T-helper 2 cell treated with Interferon-gamma antibody and Interleukin-4, amounts not matched to agents 100 ng/mL and 5 ng/mL, for 36 hours (primary cell): ENCODE results near the gene TRIM59. TPM values are rescaled to one million over a fixed set of nuclear protein-coding genes. Genes with fewer than 3 reads are reported as not detected.

Experiments
- intact Hi-C: fragments of 100-400 bp; cut with micrococcal nuclease; formaldehyde crosslinking; loops from one replicate; pipeline ENCODE4 v1.15.1; 2023
- total RNA-seq: library from RNA; stranded (reverse); gene quantifications from 2 replicates; pipeline ENCODE4 v1.2.3, GENCODE V29; 2022

The TRIM59 gene, protein sequence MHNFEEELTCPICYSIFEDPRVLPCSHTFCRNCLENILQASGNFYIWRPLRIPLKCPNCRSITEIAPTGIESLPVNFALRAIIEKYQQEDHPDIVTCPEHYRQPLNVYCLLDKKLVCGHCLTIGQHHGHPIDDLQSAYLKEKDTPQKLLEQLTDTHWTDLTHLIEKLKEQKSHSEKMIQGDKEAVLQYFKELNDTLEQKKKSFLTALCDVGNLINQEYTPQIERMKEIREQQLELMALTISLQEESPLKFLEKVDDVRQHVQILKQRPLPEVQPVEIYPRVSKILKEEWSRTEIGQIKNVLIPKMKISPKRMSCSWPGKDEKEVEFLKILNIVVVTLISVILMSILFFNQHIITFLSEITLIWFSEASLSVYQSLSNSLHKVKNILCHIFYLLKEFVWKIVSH
- total RNA-seq, result 50.6 and 51.7 TPM in 2 replicates

DNA sequence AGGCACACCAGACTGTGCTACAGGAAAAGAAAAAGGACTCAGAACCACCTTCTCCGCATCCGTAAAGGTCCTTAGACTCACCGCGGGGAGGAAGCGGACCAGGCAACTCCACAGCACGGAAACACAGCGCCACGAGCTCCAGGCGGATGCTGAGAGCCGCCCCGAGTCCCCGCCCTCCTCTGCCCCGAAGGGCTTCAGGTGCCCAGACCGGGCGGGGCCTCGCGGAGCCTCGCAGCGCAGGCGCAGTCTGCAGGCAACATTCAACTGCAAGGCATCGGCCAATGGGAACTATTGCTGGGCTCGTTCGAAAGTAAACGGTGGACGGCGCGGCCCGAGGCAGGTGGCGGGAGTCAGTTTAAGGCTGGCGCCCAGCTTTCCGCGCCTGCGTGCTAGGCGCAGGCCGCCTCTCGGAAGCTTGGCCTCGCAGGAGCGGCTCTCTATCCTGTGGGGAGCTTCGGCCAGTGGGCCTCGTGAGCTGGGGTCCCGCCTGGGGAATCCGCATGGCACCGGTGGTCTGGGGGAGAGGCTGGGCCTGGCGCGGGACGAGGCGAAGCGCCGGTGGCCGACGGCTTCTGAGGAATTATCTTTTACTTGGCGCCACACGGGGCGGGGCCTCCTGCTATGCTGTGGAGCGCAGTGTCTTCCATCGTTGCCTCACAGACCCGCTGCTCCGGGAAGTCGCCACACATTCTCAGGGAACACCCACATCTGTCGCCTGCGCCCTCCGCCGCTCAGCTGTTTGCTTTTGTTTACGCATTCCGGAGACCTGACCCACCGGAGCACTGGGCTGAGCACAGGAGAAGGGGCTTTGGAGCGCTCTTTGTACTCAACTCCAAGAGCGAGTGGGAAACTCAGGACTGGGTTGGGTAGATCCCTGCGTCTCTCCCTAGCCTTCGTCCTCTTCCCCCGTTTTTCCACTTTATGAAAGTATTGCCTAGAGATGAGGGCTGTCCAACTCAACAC, at the start of gene TRIM59:
Gene TRIM59, minus strand, starts transcription at position 151 of the 963 bp plus-strand sequence. CDS start 10,603 bp downstream, outside the sequence.
- intact Hi-C loops, result loop anchor here (1.0 to 2.0 kb wide), 5 partner anchors 37 to 423 kb away; partner anchors contain the start of genes IFT80, KPNA4 and SMC4

DNA sequence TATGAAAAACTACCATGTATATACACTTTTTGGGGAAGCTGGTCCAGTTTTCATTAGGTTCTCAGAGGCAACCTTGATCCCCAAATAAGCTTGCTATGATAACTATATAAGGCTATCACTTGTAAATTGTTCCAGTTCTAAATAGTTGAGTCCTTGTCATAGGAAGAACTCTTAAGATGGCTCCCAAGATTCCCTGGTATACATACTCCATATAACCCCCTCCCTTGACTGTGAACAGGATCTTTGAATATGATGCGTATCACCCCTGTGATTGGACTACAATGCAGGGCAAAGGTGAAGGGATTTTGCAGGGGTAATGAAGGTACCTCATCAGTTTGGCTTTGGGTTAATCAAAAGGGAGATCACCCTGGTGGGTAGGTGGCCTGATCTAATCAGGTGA, 48.6 kb upstream of the TRIM59 start:
- intact Hi-C loops, result no loop called here

DNA sequence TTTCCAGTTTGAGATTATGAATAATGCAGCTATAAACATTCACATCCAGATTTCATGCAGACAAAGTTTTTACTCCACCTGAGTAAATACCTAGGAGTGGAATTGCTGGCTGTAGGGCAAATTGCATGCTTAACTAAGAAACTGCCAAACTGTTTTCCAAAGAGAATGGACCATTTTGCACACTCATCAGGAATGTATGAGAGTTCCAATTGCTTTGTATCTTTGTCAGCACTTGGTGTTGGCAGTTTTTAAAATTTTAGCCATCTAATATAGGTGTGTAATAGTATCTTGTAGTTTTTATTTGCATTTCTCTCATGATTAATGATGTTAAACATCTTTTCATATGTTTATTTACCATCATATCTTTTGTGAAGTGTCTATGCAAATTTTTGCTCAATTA, 40.6 kb upstream of the TRIM59 start:
- intact Hi-C loops, result no loop called here

DNA sequence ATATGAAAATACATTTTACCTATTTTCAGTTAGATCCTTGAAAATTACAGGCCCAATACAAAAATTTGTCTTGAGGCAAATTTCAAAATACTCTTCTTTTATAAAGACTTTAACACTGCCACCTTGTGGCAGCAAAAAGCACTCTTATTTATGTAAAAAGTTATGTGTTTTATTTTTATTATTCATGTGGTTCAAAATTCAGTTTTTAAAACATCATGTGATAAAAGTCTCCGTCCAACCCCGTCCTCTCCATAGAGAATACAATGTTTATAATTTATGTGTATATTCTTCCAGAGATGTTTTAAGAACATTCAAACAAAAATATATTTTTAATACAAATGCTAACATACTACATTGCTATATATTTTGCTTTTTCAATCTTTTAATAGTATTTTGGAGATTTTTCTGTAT, 36.9 kb upstream of the TRIM59 start:
- intact Hi-C loops, result loop anchor here (1.0 to 5.0 kb wide), 5 partner anchors 38 to 602 kb away; partner anchors contain the start of gene TRIM59

DNA sequence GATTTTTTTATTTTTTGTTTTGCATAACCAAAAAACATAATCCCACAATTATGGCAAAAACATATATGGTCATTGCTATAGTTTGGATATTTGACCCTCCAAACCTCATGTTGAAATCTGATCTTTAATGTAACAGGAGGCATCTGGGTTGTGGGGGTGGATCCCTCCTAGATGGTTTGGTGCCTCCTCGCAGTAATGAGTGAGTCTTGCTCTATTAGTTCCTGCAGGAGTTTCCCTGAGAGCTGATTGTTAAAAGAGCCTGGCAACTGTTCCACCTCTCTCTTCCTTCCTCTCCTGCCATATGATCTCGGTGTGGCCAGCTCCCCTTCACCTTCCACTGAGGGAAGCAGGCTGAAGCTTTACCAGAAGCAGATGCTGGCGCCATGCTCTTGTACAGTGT, 33.2 kb upstream of the TRIM59 start:
- intact Hi-C loops, result no loop called here

DNA sequence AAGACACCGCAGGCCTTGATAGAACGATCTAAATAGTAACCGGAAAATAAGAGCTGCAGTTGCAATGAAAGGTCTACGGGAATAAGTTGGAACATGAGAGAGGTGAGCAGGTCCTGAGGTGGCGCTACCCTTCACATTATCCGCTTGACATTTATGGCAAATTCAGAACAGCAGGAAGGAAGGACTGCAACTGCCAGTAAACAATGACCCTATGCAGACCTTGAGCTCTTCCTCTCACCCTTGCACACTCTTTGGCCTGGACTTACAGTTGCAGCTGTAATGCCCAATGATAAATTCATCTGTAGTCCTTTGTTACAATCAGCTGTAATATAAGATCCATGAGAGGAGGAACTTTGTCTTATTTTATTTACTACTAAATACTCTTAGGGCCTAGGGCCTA, 32.3 kb upstream of the TRIM59 start:
- intact Hi-C loops, result no loop called here

DNA sequence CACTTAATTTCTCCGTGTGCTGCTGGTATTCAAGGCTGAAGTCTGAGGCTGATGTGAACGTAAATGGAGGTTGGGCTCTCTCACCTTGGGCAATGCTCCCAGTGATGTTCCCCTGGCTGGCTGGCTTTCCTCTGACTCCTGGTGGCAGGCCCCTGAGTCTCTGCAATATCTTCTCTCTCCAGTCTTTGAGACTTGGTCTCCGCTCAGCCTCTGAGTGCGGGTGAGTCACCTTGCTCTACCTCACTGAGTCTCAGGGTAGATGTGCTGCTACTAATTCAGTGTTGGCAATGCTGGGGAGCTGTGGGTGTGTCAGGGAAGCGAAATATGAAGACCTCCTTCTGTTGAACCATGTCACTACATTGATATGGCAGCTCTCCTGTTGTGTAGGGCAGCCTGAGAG, 31.3 kb upstream of the TRIM59 start:
- intact Hi-C loops, result no loop called here

DNA sequence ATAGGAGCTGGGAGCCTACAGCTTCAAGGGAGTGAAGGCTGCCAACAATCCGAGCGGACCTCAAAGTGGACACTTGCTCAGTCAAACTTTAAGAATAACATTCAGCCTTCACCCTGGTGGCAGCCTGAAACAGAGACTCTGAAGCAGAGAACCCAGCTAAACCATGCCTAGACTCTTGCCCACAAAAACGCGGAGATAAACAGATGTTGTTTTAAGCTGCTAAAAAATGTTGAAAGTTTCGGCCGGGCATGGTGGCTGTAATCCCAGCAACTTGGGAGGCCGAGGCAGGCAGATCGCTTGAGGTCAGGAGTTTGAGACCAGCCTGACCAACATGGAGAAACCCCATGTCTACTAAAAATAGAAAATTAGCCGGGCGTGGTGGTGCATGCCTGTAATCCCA, 29.8 kb upstream of the TRIM59 start:
- intact Hi-C loops, result no loop called here

DNA sequence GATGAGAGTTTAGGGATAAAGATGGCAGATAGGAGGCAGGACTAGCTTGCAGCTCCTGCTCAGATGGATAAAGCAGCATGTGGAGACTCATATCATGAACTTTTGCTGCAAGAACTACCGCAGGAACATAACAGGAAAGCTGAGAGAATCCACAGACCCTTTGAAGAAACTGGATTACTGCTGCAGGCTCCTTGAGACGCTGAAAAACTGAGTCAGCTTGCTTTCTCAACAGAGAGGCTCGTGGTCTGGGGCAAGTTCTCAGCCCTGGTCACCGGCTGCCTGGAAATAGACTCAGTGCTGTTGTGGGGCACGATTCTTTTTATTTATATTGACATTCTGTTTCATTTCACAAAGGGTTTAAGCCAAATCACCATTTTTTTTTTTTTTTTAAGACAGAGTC, 28.8 kb upstream of the TRIM59 start:
- intact Hi-C loops, result no loop called here

DNA sequence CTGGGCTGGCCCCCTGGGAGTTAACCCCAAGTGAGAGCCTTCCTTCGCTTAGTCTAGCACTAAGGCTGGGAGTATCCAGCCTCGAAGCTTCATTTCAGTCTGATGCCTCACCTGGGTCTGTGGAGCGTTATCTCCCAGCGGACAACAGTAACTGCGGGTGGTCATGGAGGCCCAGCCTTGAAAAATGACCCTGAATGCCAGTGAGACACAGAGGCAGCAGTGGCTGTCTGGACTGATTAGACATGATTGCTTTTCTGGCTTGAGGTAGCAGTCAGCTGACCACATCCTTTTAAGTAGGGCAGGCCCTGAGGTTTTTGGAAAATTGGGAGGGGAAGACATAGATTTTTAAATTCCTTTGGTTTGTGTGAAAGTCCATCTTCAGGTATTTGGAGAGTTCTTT, 28.2 kb upstream of the TRIM59 start:
- intact Hi-C loops, result no loop called here

DNA sequence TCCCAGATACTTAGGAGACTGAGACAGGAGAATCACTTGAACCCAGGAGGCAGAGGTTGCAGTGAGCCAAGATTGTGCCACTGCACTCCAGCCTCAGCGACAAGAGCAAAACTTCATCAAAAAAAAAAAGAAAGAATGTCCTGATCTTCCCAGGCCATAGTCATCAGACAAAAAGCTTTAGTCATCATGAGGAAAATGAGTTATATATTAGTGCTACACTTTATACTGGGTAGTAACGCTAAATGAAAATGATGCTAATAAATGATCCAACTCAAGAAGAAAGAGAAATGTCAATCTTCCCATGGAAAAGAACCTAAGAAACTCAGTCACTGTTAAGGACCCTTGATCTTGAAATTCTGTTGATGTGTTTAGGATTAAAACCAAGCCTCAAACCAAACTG, 26.3 kb upstream of the TRIM59 start:
- intact Hi-C loops, result no loop called here

DNA sequence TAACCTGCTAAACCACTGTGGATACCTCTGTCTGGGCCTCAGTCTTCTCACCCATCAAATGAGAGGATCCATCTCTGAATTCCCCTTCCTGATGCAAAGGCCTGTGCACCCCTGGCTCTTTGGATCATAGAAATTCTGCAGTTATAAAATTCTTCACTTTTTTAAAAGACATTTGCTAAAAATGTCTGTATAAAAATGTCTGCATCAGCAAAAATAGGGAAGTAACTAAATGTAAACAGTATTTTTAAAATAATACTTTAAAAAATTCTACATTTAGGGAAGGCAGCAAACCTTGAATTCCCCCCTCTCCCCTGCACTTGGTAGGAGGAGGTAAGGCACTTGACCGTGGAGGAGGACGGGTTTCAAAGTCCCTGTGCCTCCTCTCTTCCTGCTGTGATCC, 25.6 kb upstream of the TRIM59 start:
- intact Hi-C loops, result no loop called here

DNA sequence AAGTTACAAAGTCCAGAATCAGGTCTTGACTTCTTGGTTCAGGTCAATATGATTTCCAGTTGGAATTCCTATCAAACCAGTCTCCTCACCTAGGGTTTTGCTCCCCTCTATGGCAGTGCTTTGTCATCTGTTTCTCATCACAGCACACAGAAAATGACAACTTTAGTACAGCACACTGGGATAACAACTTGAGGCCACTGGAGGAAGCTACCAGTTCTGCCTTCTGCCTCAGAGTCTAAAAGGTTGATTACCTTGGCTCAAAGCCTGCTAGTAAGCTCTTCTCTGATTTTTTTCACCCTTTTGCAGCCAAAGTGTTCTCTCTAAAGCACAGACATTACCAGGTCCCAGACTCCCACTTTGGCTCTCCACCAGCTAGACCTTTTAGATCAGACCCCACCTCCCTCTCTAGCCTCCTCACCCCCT, 24.8 kb upstream of the TRIM59 start:
- intact Hi-C loops, result no loop called here

DNA sequence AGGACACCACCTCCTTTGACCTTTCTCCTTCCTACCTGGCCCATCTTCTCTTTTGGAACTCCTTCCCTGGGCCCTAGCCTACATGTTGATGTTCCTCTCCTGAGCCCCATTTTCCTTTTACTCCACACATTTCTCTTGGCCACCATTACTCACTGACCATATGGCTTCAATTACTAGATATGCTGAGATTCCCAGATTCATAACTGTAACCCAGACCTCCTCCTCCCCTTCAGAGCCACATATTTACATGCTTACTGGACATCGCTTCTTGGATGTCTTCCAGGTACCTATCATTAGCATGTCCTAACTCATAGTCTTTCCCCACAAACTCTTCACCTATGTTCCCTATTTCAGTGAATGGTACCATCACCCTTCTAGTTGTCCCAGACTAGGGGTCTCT, 24.4 kb upstream of the TRIM59 start:
- intact Hi-C loops, result no loop called here

DNA sequence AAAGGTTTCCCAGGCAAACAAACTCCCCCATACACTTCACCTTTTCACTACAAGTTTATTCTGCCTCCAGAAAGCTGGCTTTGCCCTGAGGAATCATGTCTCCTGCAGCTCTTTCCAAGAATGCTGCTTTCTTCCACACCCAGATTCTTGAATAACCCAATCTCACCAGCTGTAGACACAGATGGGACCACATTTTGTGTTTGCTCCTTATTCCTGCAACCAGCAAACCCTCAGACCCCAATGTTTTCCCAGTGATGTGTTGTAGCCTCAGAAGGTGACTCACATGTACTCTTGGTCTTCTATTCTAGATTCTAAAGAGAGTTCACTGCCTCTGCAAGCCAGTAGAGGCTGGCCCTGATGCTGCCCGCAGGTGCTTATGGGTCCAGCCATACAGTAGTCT, 23.6 kb upstream of the TRIM59 start:
- intact Hi-C loops, result no loop called here

DNA sequence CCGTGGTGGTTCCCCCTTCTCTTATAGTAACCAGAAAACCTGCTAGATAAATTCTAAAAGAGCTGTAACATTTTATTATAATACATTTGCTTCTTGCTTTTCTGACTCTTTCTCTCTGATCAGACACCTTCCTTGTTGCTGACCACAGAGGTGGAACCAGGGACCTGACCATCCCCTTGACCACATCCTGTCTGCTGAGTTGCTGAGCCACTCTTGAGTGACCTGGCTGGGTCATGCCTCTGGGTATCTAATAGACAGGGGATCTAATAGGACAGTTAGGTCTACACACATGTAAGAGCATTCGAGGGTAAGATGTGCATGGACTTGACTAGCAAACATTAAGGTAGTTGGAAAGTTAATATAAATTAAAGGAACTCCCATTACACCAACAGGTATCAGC, 22.8 kb upstream of the TRIM59 start:
- intact Hi-C loops, result no loop called here

DNA sequence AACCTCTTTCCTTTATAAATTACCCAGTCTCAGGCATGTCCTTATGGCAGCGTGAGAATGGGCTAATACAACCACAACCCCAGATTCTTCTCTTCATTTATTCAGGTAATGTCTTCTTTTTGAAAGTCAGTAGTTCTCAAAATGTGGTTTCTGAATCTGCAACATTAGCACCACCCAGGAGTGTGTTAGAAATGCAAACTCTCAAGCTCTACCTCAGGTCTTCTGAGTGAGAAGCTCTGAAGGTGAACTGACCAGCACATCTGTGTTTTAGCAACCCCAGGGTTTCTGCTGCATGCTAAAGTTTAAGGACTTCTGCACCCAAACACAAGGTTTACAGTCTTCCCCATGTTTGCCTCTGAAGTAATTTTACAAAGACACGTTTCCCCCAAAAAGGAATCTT, 22.3 kb upstream of the TRIM59 start:
- intact Hi-C loops, result no loop called here

DNA sequence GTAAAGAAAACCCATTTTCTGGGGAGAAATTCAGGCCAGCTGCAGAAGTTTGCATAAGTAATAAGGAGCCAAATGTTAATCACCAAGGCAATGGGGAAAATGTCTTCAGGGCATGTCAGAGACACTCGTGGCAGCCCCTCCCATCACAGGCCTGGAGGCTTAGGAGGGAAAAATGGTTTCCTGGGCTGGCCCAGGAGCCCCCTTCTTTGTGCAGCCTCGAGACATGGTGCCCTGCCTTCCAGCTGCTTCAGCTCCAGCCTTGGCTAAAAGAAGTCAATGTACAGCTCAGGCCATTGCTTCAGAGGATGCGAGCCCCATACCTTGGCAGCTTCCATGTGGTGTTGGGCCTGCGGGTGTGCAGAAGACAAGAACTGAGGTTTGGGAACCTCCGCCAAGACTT, 20.6 kb upstream of the TRIM59 start:
- intact Hi-C loops, result no loop called here

DNA sequence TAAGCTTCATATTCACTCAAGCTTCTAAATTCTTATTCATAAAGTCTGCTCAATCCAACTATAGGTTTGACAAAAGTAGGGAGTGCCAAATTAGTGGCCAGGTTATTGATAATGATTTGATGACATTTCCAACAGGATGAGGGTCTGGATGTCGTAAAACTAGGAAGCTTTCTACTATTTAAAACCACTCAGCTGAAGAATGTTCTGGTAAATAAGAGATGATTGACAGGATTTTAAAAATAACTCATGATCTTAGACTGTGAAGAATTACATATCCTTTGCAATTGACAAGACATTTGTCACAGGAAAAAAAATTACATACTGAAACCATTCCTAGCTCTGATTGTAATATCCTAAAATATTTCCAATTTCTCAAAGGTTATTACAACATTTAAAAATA, 15.4 kb upstream of the TRIM59 start:
- intact Hi-C loops, result no loop called here

DNA sequence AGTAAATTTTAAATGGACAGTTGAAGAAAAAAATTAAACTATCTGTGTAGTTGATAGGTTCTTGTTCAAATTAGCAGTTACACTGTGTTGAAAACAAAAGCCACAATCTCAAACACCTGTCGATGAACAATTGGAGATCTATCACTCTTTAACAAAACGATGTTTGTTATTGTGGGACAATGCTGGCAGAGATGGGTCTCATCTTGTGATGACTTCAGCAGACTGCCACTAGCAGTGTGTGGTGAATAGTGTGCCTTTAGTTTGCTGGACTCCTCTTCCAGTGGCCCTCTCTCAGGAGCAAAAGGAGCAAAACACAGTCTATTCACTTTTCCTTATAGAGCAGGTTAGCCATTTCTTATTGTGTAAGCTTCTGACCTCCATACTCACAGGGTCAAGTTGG, 14.7 kb upstream of the TRIM59 start:
- intact Hi-C loops, result no loop called here

DNA sequence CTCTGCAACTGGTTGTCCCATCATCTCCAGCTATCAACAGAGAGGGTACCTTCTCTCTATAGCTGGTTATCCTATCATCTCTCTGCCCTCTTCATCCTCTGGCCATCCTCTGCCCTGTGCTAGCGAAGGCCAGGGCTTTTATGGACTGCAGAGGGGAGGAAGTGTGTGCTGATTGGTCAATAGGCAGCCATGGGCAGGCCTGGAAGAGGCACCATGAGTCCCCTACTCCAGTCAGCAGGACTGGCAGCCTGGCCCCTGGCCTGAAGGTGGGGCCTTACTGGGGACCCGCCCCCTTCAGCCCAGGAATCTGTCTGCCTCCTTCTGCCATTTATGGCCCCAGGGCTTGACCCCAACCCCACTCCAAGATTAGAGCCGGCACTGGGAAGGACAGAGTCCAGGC, 10.4 kb upstream of the TRIM59 start:
- intact Hi-C loops, result no loop called here

DNA sequence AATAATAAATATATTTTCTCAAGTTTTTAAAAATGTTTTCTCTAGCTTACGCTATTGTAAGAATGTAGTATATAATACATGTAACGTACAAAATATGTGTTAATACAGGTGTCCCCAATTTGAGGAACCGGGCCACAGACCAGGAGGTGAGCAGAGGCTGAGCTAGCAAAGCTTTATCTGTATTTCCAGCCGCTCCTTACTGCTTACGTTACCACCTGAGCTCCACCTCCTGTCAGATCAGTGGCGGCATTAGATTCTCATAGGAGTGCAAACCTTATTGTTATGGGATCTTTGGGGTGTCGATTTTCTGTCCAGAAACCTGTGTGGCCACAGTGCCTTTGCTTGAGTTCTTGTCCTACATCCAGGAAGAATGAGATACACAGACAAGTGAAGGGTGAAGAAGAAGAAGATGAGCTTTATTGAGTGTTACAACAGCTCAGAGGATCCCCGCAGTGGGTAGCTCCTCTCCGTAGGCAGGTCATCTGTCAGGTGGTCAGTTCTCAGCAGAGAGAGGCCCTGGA, 9.9 kb upstream of the TRIM59 start:
- intact Hi-C loops, result no loop called here
